ENCODE results near the gene EOGT.

EOGT gene

GRCh38 chr3:69009559-69010410 is 3.7 kb downstream of the EOGT start:
- peak; percentile 83 for DNase-seq (ENCODE audit: low spot score)

GRCh38 chr3:69008980-69009379 is 4.5 kb downstream of the EOGT start:
- no peak for DNase-seq (ENCODE audit: low spot score)

- DNase-seq (ENCODE audit: low spot score) = no peak
These were observed 7.5 kb downstream of the EOGT start for GRCh38 chr3:69005791-69006482.

- no peak for DNase-seq (ENCODE audit: low spot score)
These were observed 8.3 kb downstream of the EOGT start for GRCh38 chr3:69005071-69005790.

GRCh38 chr3:69004138-69004537 is 9.3 kb downstream of the EOGT start:
- no peak for DNase-seq (ENCODE audit: low spot score)

- no peak for DNase-seq (ENCODE audit: low spot score)
These were observed 13.9 kb downstream of the EOGT start for GRCh38 chr3:68999605-69000004.

- DNase-seq (ENCODE audit: low spot score) = no peak
These were observed 14.3 kb downstream of the EOGT start for GRCh38 chr3:68999158-68999557.

- no peak for DNase-seq (ENCODE audit: low spot score)
These were observed 15.6 kb downstream of the EOGT start for GRCh38 chr3:68997887-68998286.

GRCh38 chr3:68996356-68996995 is 17.0 kb downstream of the EOGT start:
- DNase-seq (ENCODE audit: low spot score) = peak; percentile 14

GRCh38 chr3:68988740-68989139 is 24.7 kb downstream of the EOGT start:
- no peak for DNase-seq (ENCODE audit: low spot score)

- no peak for DNase-seq (ENCODE audit: low spot score)
These were observed 26.2 kb downstream of the EOGT start for GRCh38 chr3:68987322-68987721.

GRCh38 chr3:68986496-68987208 is 26.8 kb downstream of the EOGT start:
- no peak for DNase-seq (ENCODE audit: low spot score)

GRCh38 chr3:68985146-68985790 is 28.2 kb downstream of the EOGT start:
- DNase-seq (ENCODE audit: low spot score) = no peak

- DNase-seq (ENCODE audit: low spot score) = no peak
These were observed 29.4 kb downstream of the EOGT start for GRCh38 chr3:68984011-68984530.

GRCh38 chr3:68977486-68978167 is 35.9 kb downstream of the EOGT start:
- DNase-seq (ENCODE audit: low spot score) = no peak

GRCh38 chr3:68974711-68975110 is 38.8 kb downstream of the EOGT start:
- DNase-seq (ENCODE audit: low spot score) = no peak

GRCh38 chr3:68973639-68974038 is 39.8 kb downstream of the EOGT start:
- DNase-seq (ENCODE audit: low spot score) = no peak

- peak; percentile 65 for DNase-seq (ENCODE audit: low spot score)
These were observed 41.0 kb downstream of the EOGT start for GRCh38 chr3:68972358-68972979.

GRCh38 chr3:68964694-68965093 is 48.8 kb downstream of the EOGT start:
- no peak for DNase-seq (ENCODE audit: low spot score)

GRCh38 chr3:68963891-68964290 is 49.6 kb downstream of the EOGT start:
- DNase-seq (ENCODE audit: low spot score) = no peak
